GM12878 (cell line): ENCODE measurements around the gene ID3. TPM values are rescaled to one million over a fixed set of nuclear protein-coding genes. Genes with fewer than 3 reads are reported as not detected.
A peak's percentile ranks its signal among the peaks of the same experiment; 100 is the strongest.

Experiments
- ATF7 ChIP-seq: fragments of 450-650 bp; IDR thresholded peaks from 2 replicates; pipeline ENCODE4 v1.6.1; 2016; ENCODE audit warnings: low read depth, mild to moderate bottlenecking
- CREM ChIP-seq: IDR thresholded peaks from 2 replicates; pipeline ENCODE4 v1.6.1; 2014; ENCODE audit warnings: antibody characterized with exemption, low read depth
- EP300 ChIP-seq, 2 experiments: fragments of 150-350 bp in 1 of 2; IDR thresholded peaks; 2 replicates each; pipeline ENCODE4 v1.6.1; 2011 to 2012; ENCODE audit warnings: low read depth in 2 of 2, low read length in 2 of 2, borderline replicate concordance in 1 of 2, improper control_type of control experiment in 1 of 2, inconsistent platforms in 1 of 2; ENCODE audit not compliant: control insufficient read depth in 1 of 2
- HDAC2 ChIP-seq: fragments of 200-600 bp; sonication (generic); IDR thresholded peaks from 2 replicates; pipeline ENCODE4 v1.6.1; 2017
- IKZF2 ChIP-seq, 2 experiments: fragments of 450-650 bp; IDR thresholded peaks; 2 replicates each; pipeline ENCODE4 v1.6.1; 2017; ENCODE audit warnings: mild to moderate bottlenecking in 2 of 2, moderate library complexity in 2 of 2
- JUNB ChIP-seq: IDR thresholded peaks from 2 replicates; pipeline ENCODE4 v1.6.1; 2016; ENCODE audit warnings: antibody characterized with exemption, mild to moderate bottlenecking
- KAT2A ChIP-seq: conservative IDR thresholded peaks from 2 replicates; pipeline ENCODE4 v1.6.1; 2011; ENCODE audit warnings: low read depth, low read length; ENCODE audit not compliant: control insufficient read depth
- NR2F1 ChIP-seq: fragments of 450-650 bp; conservative IDR thresholded peaks from 2 replicates; pipeline ENCODE4 v1.6.1; 2017; ENCODE audit warnings: mild to moderate bottlenecking
- RBBP5 ChIP-seq: fragments of 200-600 bp; sonication (generic); conservative IDR thresholded peaks from 2 replicates; pipeline ENCODE4 v1.6.1; 2016
- SIX5 ChIP-seq: IDR thresholded peaks from 2 replicates; pipeline ENCODE4 v1.6.1; 2011; ENCODE audit warnings: mild to moderate bottlenecking, low read depth, low read length, moderate library complexity; ENCODE audit not compliant: severe bottlenecking
- SREBF2 ChIP-seq: IDR thresholded peaks from 2 replicates; pipeline ENCODE4 v1.6.1; 2012; ENCODE audit warnings: mild to moderate bottlenecking, low read length
- TCF7 ChIP-seq: IDR thresholded peaks from 2 replicates; pipeline ENCODE4 v1.6.1; 2014; ENCODE audit warnings: antibody characterized with exemption, borderline replicate concordance
- ZNF217 ChIP-seq: fragments of 450-650 bp; IDR thresholded peaks from 2 replicates; pipeline ENCODE4 v1.6.1; 2017; ENCODE audit warnings: antibody characterized with exemption, mild to moderate bottlenecking
- ZNF384 ChIP-seq: IDR thresholded peaks from 2 replicates; pipeline ENCODE4 v1.6.1; 2012; ENCODE audit warnings: low read depth, mild to moderate bottlenecking, low read length, improper control_type of control experiment, borderline replicate concordance
- polyA plus RNA-seq, 11 experiments: library from polyadenylated mRNA; depleted of rRNA in 4 of 11; unstranded in 6 of 11; stranded (reverse) in 5 of 11; fragments of >200 nt; fragmentation: Nextera tagmentation in 4 of 11; fragmentation: Illumina TruSeq in 1 of 11; extraction: Ambion mirVana in 4 of 11; extraction: Trizol in 1 of 11; gene quantifications; 1 replicate in 1 of 11; 2 replicates in 10 of 11; pipeline versions ENCODE4 v1.2.1 to v1.2.3, GENCODE V29; 2011 to 2016; ENCODE audit warnings: inconsistent platforms in 2 of 11, missing spikeins in 2 of 11, low read depth in 1 of 11
- total RNA-seq, 4 experiments: library from RNA; depleted of rRNA in 3 of 4; stranded (reverse); fragments of >200 nt in 3 of 4; fragmentation: Illumina TruSeq in 1 of 4; extraction: Trizol in 1 of 4; gene quantifications; 2 replicates each; pipeline versions ENCODE4 v1.2.1 to v1.2.3, GENCODE V29; 2013 to 2021
- TF ChIP-seq, protein P1 (sequence below): fragments of 450-650 bp; IDR thresholded peaks from 2 replicates; pipeline ENCODE4 v1.6.1; 2018; ENCODE audit warnings: mild to moderate bottlenecking, low read depth, moderate library complexity; ENCODE audit not compliant: partially characterized antibody
- TF ChIP-seq, protein P2 (sequence below): IDR thresholded peaks from 2 replicates; pipeline ENCODE4 v1.6.1; 2011; ENCODE audit warnings: mild to moderate bottlenecking, low read depth, low read length, moderate library complexity; ENCODE audit not compliant: insufficient replicate concordance
- TF ChIP-seq, protein P3 (sequence below): IDR thresholded peaks from 2 replicates; pipeline ENCODE4 v1.6.1; 2012; ENCODE audit warnings: mild to moderate bottlenecking, low read depth, low read length
- TF ChIP-seq, protein P4 (sequence below): IDR thresholded peaks from 2 replicates; pipeline ENCODE4 v1.6.1; 2011; ENCODE audit warnings: low read depth, mild to moderate bottlenecking, low read length, moderate library complexity, borderline replicate concordance; ENCODE audit errors: extremely low read depth
- TF ChIP-seq, protein P5 (sequence below): fragments of 150-350 bp; IDR thresholded peaks from 2 replicates; pipeline ENCODE4 v1.6.1; 2014; ENCODE audit warnings: mild to moderate bottlenecking, low read depth, low read length

The ID3 gene
- total and polyA plus RNA-seq, 10 of the 15 experiments (the other 5 are each of a cell fraction or from before 2014, with no cell fraction given): 42.7 to 475 (median 207) TPM

DNA sequence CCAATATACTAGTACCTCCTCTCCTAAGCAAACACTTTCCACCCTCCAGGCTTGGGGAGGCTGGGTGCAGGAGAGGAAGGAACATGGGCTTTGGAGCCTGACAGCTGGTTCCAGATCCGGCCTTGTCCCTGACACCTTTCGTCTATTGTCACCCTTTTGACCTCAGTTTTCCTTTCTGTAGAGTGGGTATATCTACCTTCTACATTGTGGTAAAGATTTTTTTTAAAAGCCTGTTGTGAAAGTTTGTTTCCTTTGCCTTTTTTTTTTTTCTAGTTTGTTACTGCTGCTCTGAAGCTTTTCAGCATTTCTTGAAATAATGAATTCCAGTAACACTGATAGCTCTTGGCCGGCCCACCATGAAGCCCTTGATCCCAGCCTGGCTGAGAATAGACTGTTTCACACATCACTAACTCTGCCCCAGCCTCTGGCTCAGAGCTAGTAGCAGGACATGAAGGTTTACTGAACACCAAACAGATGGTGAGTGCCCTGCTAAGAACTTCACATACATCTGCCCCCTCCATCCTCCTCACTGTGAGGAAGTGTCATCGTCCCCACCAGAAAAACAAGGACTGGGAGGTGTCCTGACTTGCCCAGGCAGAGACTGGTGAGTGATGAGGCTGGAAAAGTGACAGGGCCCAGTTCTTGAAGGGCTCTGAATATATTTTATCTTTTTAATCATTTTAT lies 33.0 kb upstream of the ID3 start (continued):
- peak; percentile 94 for TF ChIP-seq ZNF217
- no peak for TF ChIP-seq NR2F1
- no peak for TF ChIP-seq ATF7
- no peak for TF ChIP-seq SREBF2
- TF ChIP-seq IKZF2 (IDR thresholded peaks at IDR 0.05): peak in 1 of 2 experiments; percentile 49; a peak in 1 of 4 replicates
- TF ChIP-seq, protein P1, sequence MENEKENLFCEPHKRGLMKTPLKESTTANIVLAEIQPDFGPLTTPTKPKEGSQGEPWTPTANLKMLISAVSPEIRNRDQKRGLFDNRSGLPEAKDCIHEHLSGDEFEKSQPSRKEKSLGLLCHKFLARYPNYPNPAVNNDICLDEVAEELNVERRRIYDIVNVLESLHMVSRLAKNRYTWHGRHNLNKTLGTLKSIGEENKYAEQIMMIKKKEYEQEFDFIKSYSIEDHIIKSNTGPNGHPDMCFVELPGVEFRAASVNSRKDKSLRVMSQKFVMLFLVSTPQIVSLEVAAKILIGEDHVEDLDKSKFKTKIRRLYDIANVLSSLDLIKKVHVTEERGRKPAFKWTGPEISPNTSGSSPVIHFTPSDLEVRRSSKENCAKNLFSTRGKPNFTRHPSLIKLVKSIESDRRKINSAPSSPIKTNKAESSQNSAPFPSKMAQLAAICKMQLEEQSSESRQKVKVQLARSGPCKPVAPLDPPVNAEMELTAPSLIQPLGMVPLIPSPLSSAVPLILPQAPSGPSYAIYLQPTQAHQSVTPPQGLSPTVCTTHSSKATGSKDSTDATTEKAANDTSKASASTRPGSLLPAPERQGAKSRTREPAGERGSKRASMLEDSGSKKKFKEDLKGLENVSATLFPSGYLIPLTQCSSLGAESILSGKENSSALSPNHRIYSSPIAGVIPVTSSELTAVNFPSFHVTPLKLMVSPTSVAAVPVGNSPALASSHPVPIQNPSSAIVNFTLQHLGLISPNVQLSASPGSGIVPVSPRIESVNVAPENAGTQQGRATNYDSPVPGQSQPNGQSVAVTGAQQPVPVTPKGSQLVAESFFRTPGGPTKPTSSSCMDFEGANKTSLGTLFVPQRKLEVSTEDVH: no peak
- TF ChIP-seq RBBP5: no peak
- TF ChIP-seq JUNB: no peak
- TF ChIP-seq, protein P2, sequence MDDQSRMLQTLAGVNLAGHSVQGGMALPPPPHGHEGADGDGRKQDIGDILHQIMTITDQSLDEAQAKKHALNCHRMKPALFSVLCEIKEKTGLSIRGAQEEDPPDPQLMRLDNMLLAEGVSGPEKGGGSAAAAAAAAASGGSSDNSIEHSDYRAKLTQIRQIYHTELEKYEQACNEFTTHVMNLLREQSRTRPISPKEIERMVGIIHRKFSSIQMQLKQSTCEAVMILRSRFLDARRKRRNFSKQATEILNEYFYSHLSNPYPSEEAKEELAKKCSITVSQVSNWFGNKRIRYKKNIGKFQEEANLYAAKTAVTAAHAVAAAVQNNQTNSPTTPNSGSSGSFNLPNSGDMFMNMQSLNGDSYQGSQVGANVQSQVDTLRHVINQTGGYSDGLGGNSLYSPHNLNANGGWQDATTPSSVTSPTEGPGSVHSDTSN: no peak
- TF ChIP-seq HDAC2: no peak
- TF ChIP-seq, protein P3, sequence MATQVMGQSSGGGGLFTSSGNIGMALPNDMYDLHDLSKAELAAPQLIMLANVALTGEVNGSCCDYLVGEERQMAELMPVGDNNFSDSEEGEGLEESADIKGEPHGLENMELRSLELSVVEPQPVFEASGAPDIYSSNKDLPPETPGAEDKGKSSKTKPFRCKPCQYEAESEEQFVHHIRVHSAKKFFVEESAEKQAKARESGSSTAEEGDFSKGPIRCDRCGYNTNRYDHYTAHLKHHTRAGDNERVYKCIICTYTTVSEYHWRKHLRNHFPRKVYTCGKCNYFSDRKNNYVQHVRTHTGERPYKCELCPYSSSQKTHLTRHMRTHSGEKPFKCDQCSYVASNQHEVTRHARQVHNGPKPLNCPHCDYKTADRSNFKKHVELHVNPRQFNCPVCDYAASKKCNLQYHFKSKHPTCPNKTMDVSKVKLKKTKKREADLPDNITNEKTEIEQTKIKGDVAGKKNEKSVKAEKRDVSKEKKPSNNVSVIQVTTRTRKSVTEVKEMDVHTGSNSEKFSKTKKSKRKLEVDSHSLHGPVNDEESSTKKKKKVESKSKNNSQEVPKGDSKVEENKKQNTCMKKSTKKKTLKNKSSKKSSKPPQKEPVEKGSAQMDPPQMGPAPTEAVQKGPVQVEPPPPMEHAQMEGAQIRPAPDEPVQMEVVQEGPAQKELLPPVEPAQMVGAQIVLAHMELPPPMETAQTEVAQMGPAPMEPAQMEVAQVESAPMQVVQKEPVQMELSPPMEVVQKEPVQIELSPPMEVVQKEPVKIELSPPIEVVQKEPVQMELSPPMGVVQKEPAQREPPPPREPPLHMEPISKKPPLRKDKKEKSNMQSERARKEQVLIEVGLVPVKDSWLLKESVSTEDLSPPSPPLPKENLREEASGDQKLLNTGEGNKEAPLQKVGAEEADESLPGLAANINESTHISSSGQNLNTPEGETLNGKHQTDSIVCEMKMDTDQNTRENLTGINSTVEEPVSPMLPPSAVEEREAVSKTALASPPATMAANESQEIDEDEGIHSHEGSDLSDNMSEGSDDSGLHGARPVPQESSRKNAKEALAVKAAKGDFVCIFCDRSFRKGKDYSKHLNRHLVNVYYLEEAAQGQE: no peak
- TF ChIP-seq, protein P4, sequence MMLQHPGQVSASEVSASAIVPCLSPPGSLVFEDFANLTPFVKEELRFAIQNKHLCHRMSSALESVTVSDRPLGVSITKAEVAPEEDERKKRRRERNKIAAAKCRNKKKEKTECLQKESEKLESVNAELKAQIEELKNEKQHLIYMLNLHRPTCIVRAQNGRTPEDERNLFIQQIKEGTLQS: no peak
- peak; percentile 60 for TF ChIP-seq ZNF384
- 0 out of 2 replicates have a peak, but pooled peaks have one; percentile 2 for TF ChIP-seq TCF7
- TF ChIP-seq KAT2A: no peak
- TF ChIP-seq SIX5: no peak
- TF ChIP-seq, protein P5, sequence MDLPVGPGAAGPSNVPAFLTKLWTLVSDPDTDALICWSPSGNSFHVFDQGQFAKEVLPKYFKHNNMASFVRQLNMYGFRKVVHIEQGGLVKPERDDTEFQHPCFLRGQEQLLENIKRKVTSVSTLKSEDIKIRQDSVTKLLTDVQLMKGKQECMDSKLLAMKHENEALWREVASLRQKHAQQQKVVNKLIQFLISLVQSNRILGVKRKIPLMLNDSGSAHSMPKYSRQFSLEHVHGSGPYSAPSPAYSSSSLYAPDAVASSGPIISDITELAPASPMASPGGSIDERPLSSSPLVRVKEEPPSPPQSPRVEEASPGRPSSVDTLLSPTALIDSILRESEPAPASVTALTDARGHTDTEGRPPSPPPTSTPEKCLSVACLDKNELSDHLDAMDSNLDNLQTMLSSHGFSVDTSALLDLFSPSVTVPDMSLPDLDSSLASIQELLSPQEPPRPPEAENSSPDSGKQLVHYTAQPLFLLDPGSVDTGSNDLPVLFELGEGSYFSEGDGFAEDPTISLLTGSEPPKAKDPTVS: no peak
- no peak for TF ChIP-seq CREM
- TF ChIP-seq EP300 (IDR thresholded peaks at IDR 0.05; ENCODE audit: borderline replicate concordance in 1 of 2, control insufficient read depth in 1 of 2, low read depth in 2 of 2, low read length in 2 of 2): no peak
